SU-DHL-6 (cell line): ENCODE results near the gene AAR2.

Source experiments
- H2AFZ ChIP-seq: fragments of 200-600 bp; sonication (generic); 2 replicates; pipeline ENCODE4 v1.6.1; 2014; ENCODE audit warnings: low read depth, mild to moderate bottlenecking, moderate library complexity, mixed read lengths, antibody characterized with exemption, low read length; ENCODE audit not compliant: severe bottlenecking
- H3F3A ChIP-seq: fragments of 200-600 bp; shearing (Covaris generic); 2 replicates; pipeline ENCODE4 v1.6.0; 2016; ENCODE audit warnings: antibody characterized with exemption, mild to moderate bottlenecking; ENCODE audit not compliant: insufficient read depth
- H3K27ac ChIP-seq: fragments of 200-600 bp; sonication (generic); 2 replicates; pipeline ENCODE4 v1.5.1; 2016; ENCODE audit warnings: low read depth, mild to moderate bottlenecking, low read length, moderate library complexity, mixed read lengths
- H3K27me3 ChIP-seq: fragments of 200-600 bp; sonication (generic), shearing (Covaris generic); 2 replicates; pipeline ENCODE4 v1.6.0; 2014; ENCODE audit warnings: mild to moderate bottlenecking, low read length
- H3K36me3 ChIP-seq: fragments of 200-600 bp; sonication (generic); 2 replicates; pipeline ENCODE4 v1.6.1; 2014; ENCODE audit warnings: mild to moderate bottlenecking, low read length, mixed read lengths
- H3K4me2 ChIP-seq: fragments of 300-600, 200-600 bp; shearing (Covaris generic), sonication (generic); 2 replicates; pipeline ENCODE4 v1.6.0; 2014; ENCODE audit warnings: low read length, low read depth, mild to moderate bottlenecking; ENCODE audit not compliant: poor library complexity, severe bottlenecking
- H3K4me3 ChIP-seq: fragments of 200-600 bp; sonication (generic); 2 replicates; pipeline ENCODE4 v1.5.1; 2014; ENCODE audit warnings: antibody characterized with exemption, low read length, mild to moderate bottlenecking, mixed read lengths; ENCODE audit not compliant: insufficient read depth, poor library complexity, severe bottlenecking
- H3K79me2 ChIP-seq: fragments of 200-600 bp; sonication (generic); 2 replicates; pipeline ENCODE4 v1.6.1; 2014; ENCODE audit warnings: mild to moderate bottlenecking, low read length, moderate library complexity; ENCODE audit not compliant: insufficient read depth
- H3K9ac ChIP-seq: fragments of 200-600 bp; sonication (generic); 2 replicates; pipeline ENCODE4 v1.7.0; 2014; ENCODE audit warnings: mild to moderate bottlenecking, low read length
- H3K9me2 ChIP-seq: fragments of 200-600 bp; sonication (generic); replicated peaks from 2 replicates; pipeline ENCODE4 v1.6.1; 2014; ENCODE audit warnings: low read length; ENCODE audit not compliant: insufficient read depth
- H3K9me3 ChIP-seq: fragments of 200-600 bp; sonication (generic); 2 replicates; pipeline ENCODE4 v1.6.1; 2014; ENCODE audit warnings: low read length, mixed read lengths; ENCODE audit not compliant: insufficient read depth
- H4K20me1 ChIP-seq: fragments of 200-600 bp; sonication (generic); 2 replicates; pipeline ENCODE4 v1.6.1; 2014; ENCODE audit warnings: low read depth, mild to moderate bottlenecking, antibody characterized with exemption, low read length, moderate library complexity, mixed read lengths
- EZH2phosphoT487 ChIP-seq: fragments of 200-600 bp; sonication (generic), shearing (Covaris generic); conservative IDR thresholded peaks from 2 replicates; pipeline ENCODE4 v1.6.1; 2018; ENCODE audit warnings: mild to moderate bottlenecking, antibody characterized with exemption, low read length, moderate library complexity, mixed read lengths
- TF ChIP-seq, protein P1 (sequence below): fragments of 200-600 bp; sonication (generic); IDR thresholded peaks from one replicate; pipeline ENCODE4 v1.5.1; 2017; ENCODE audit warnings: antibody characterized with exemption, mild to moderate bottlenecking, low read length, moderate library complexity; ENCODE audit not compliant: insufficient read depth, poor library complexity, severe bottlenecking

Gene AAR2, protein sequence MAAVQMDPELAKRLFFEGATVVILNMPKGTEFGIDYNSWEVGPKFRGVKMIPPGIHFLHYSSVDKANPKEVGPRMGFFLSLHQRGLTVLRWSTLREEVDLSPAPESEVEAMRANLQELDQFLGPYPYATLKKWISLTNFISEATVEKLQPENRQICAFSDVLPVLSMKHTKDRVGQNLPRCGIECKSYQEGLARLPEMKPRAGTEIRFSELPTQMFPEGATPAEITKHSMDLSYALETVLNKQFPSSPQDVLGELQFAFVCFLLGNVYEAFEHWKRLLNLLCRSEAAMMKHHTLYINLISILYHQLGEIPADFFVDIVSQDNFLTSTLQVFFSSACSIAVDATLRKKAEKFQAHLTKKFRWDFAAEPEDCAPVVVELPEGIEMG

DNA sequence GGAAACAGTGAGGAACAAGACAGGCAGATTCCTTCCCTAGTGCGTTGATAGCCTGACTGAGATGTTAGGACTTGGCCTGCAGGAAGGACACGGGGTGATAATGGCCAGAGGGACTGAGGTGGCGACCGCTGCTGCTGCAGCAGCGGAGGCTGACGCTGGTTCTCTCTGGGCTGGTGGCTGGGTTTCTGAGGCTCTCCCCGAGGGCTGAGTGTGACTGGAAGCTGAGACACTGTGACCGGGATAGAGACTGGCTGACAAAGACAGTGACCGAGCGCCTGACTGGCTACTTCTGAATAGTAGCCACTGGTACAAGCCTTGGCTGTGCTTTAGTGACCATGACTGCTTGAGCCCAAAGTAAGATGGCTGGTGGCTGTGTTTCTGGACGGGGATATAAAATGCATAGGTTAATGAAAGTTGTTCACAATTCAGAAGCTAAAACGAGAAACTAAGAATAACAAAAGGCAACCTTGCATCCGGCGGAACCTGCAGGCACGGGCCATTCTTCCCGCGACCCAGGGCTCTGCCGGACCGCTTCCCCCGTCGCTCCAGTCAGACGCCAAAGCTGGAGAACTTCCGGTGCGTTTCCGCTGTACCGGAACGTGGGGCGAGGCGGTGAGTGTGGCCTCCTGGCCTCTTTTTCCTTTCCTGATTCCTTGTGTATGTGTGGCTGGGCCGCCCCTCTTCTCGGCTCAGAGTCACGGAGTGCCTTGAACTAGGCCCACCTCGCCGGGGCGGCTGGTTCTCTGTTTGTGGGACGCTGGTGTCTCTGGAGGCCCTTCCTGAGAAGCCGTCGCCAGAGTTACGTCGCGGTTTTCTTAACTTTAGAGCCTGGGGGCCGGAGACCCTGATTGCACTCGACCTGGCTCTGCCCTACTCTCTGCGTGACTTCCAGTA is at the start of gene AAR2:
AAR2 (plus strand) TSS at position 587 of the 894 bp plus-strand sequence. CDS start 3,391 bp downstream, outside the sequence.
- H3K9me3 ChIP-seq, result no peaks in the 10 kb centered on the region

DNA sequence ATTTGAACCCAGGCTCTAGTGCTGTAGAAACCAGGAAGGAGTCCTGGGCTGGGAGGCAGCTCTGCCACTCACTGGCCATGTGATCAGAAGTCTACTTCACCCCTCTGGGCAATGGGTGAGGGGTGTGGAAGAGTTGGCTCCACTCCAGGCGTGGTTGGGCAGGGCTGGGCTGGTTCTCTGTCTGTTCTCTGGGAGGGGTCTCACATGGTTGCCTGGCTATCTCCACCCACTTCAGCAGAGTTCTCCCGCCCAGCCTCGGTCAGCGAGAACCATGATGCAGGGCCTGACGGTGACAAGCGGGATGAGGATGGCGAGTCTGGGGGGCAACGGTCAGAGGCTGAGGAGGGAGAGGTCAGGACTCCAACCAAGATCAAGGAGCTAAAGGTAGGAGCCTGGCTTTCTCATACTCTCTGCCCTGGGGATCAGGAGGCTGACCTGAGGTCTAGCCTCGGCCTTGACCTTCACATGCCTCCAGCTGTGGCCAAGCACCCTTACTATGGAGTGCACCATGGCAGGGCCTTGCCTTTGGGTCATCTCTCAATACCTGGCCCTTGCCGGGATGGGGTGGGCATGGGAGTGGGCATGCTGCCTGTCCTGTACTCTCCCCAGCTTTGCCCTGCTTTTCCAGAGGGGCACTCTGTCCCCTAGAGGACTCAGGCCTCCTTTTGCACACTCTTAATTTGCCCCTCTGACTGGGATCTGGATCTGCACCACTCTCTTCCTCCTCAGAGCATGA is 42.1 kb upstream of the AAR2 start:
- no peaks in the 10 kb centered on the region for H3K9me3 ChIP-seq
- no peaks in the 10 kb centered on the region for H3K9me2 ChIP-seq
- no peak overlapping the region for H2AFZ ChIP-seq
- H3K27me3 ChIP-seq, result no peaks in the 10 kb centered on the region
- H3K4me3 ChIP-seq, result no peak overlapping the region
- no peak overlapping the region for H3K9ac ChIP-seq
- H3K36me3 ChIP-seq, result no peaks in the 10 kb centered on the region
- H3K4me2 ChIP-seq, result no peak overlapping the region
- no peaks in the 10 kb centered on the region for H3K79me2 ChIP-seq
- no peak overlapping the region for H3K27ac ChIP-seq
- H4K20me1 ChIP-seq, result no peaks in the 10 kb centered on the region
- TF ChIP-seq, protein P1, sequence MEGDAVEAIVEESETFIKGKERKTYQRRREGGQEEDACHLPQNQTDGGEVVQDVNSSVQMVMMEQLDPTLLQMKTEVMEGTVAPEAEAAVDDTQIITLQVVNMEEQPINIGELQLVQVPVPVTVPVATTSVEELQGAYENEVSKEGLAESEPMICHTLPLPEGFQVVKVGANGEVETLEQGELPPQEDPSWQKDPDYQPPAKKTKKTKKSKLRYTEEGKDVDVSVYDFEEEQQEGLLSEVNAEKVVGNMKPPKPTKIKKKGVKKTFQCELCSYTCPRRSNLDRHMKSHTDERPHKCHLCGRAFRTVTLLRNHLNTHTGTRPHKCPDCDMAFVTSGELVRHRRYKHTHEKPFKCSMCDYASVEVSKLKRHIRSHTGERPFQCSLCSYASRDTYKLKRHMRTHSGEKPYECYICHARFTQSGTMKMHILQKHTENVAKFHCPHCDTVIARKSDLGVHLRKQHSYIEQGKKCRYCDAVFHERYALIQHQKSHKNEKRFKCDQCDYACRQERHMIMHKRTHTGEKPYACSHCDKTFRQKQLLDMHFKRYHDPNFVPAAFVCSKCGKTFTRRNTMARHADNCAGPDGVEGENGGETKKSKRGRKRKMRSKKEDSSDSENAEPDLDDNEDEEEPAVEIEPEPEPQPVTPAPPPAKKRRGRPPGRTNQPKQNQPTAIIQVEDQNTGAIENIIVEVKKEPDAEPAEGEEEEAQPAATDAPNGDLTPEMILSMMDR, result no peak
- no peak for TF ChIP-seq EZH2phosphoT487
- H3F3A ChIP-seq, result no peaks in the 10 kb centered on the region

More for the DNA sequence above, at the start of gene AAR2:
- Histone ChIP-seq H3K9me2 (no peaks in the 10 kb centered on the region), H3K36me3 (no peaks in the 10 kb centered on the region; the same call in 1 of the 2 replicates), H3K4me3 (peak within 1 kb of the TSS; percentile 78), H2AFZ (peak within 1 kb of the TSS; percentile 100), H3K9ac (peak within 1 kb of the TSS; percentile 83), H3K27ac (no peak within 1 kb of the TSS), H4K20me1 (no peaks in the 10 kb centered on the region; the same call in 1 of the 2 replicates), H3K27me3 (no peaks in the 10 kb centered on the region), H3K79me2 (peaks cover 38% of the 10 kb centered on the region), H3F3A (no peaks in the 10 kb centered on the region), H3K4me2 (peak within 1 kb of the TSS; percentile 96)
- no peak for TF ChIP-seq EZH2phosphoT487
- TF ChIP-seq, protein P1, result no peak

DNA sequence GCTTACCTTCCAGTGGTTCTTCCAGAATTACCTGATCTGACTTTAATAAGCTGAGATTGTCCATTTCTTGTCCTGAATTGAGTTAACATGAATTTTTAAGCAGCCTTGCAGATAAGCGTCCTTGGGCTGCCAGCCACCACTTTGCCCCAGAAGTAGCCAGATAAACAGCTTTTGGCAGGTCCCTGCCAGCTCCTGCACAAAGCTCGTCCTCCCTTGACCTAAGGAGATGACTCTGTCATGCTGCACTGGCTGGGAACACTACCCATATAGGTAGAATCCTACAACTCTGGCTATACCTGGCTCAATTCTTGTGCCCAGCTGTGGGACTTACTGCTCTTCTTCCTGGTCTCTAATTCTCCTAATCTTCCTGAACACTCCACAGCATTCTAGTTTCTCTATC is 39.6 kb upstream of the AAR2 start:
- Histone ChIP-seq H3K9ac (no peak overlapping the region), H4K20me1 (no peaks in the 10 kb centered on the region)
- TF ChIP-seq, protein P1, result no peak
- TF ChIP-seq EZH2phosphoT487, result no peak

More for the DNA sequence above, 39.6 kb upstream of the AAR2 start:
- H3K9me2 ChIP-seq, result no peaks in the 10 kb centered on the region
- H3K27me3 ChIP-seq, result no peaks in the 10 kb centered on the region
- H3K36me3 ChIP-seq, result no peaks in the 10 kb centered on the region
- no peaks in the 10 kb centered on the region for H3F3A ChIP-seq
- no peak overlapping the region for H3K4me2 ChIP-seq
- no peak overlapping the region for H2AFZ ChIP-seq
- H3K27ac ChIP-seq, result no peak overlapping the region
- H3K9me3 ChIP-seq, result no peaks in the 10 kb centered on the region
- H3K4me3 ChIP-seq, result no peak overlapping the region
- no peaks in the 10 kb centered on the region for H3K79me2 ChIP-seq
